ENCODE data around the gene TMPRSS11A.

DNA sequence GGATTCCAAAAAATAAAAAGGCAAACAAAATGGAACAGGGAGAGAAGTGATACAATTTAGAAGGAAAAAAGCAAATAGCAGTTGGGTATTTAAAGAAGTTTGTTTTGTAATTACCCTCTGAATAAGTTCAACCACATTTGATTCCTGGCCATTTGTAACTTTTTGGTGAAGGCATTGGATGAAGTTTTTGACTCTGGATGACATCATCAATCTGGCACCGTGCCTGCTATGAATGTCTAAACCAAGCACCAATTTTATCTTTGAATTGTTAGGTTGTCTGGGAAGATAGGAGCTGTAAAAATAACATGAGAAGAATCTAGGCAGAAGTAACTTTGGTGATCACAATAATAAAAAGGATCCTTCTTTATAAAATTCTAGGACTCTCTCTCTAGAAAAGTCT, 29.5 kb downstream of the TMPRSS11A start:
- TF ChIP-seq, protein P1, sequence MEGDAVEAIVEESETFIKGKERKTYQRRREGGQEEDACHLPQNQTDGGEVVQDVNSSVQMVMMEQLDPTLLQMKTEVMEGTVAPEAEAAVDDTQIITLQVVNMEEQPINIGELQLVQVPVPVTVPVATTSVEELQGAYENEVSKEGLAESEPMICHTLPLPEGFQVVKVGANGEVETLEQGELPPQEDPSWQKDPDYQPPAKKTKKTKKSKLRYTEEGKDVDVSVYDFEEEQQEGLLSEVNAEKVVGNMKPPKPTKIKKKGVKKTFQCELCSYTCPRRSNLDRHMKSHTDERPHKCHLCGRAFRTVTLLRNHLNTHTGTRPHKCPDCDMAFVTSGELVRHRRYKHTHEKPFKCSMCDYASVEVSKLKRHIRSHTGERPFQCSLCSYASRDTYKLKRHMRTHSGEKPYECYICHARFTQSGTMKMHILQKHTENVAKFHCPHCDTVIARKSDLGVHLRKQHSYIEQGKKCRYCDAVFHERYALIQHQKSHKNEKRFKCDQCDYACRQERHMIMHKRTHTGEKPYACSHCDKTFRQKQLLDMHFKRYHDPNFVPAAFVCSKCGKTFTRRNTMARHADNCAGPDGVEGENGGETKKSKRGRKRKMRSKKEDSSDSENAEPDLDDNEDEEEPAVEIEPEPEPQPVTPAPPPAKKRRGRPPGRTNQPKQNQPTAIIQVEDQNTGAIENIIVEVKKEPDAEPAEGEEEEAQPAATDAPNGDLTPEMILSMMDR (optimal IDR thresholded peaks at IDR 0.05 in 1 of 3, IDR thresholded peaks at IDR 0.05 in 1 of 3, conservative IDR thresholded peaks at IDR 0.05 in 1 of 3; ENCODE audit: extremely low read depth in 1 of 3, insufficient read depth in 2 of 3, low read length in 3 of 3): no peak
- no peak for TF ChIP-seq EZH2 (IDR thresholded peaks at IDR 0.05; ENCODE audit: low read length)

Data from keratinocyte (primary cell).